HG02588 (cell line): Measurements from ENCODE around the gene LILRA6.

ENCODE experiments used
- ATAC-seq: cut with Tn5 transposase; IDR thresholded peaks from one replicate; pipeline ENCODE4 v1.9.1; 2021; ENCODE audit warnings: mild to moderate bottlenecking, moderate library complexity; ENCODE audit not compliant: unreplicated experiment

LILRA6 gene

GRCh38 chr19:54189145-54189734, 53.4 kb downstream of the LILRA6 start, which contains the start of gene MBOAT7:
TSS of gene MBOAT7 (minus strand) at chr19:54189580. CDS start at chr19:54188508, 1,072 bp downstream.
- peak; percentile 12 for ATAC-seq

GRCh38 chr19:54188215-54188871, 54.2 kb downstream of the LILRA6 start:
- ATAC-seq, result no peak

GRCh38 chr19:54186934-54187381, 55.6 kb downstream of the LILRA6 start:
- ATAC-seq, result no peak
